ENCODE data around the gene LIPG.
"Not testable (repeated sequence)": the region's sequence is repeated elsewhere in the genome, so short reads cannot be mapped to it uniquely, and the experiment has no call there.

LIPG gene

DNA sequence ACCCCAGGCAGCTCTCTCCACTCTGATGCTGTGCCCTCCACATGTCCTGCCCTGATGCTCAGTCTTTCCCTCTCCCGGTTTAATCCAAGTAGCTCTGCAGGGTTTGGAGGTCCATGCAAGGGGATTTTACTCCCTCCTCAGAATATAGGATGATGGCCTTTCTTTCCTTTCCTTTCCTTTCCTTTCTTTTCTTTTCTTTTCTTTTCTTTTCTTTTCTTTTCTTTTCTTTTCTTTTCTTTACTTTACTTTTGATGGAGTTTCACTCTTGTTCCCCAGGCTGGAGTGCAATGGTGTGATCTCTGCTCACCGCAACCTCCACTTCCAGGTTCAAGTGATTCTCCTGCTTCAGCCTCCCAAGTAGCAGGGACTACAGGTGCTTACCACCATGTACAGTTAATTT, 17.7 kb downstream of the LIPG start:
- DNase-seq: not testable (repeated sequence)

GRCh38 chr18:49580279-49580678, 18.4 kb downstream of the LIPG start:
- no peak for DNase-seq

GRCh38 chr18:49581371-49581770, 19.5 kb downstream of the LIPG start:
- DNase-seq: no peak

GRCh38 chr18:49582579-49582978, 20.7 kb downstream of the LIPG start:
- no peak for DNase-seq

- DNase-seq: no peak
Measured at GRCh38 chr18:49584394-49584793, 22.5 kb downstream of the LIPG start.

DNA sequence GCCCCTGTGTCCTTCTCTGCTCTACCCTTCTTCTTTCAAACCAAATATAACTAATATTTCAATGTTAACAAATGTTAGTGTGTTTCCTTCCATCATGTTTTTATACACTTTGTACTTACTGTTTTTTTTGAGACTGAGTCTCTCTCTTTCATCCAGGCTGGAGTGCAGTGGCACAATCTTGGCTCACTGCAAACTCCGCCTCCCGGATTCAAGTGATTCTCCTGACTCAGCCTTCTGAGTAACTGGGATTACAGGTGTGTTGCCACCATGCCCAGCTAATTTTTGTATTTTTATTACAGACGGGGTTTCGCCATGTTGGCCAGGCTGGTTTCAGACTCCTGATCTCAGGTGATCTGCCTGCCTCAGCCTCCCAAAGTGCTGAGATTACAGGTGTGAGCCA, 23.1 kb downstream of the LIPG start:
- DNase-seq: not testable (repeated sequence)

GRCh38 chr18:49585781-49586663, 24.2 kb downstream of the LIPG start:
- no peak for DNase-seq

DNA sequence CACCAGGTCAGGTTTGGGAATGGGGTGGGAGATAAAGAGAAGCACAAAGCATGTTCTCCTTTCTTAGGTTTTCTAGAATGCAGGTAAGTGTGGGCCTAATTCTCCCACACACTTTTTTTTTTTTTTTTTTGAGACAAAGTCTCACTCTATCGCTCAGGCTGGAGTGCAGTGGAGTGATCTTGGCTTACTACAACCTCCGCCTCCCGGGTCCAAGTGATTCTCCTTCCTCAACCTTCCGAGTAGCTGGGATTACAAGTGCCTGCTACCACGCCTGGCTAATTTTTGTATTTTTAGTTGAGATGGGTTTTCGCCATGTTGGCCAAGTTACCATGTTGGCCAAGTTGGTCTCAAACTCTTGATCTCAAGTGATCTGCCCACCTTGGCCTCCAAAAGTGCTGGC, 26.3 kb downstream of the LIPG start:
- DNase-seq: no peak

DNA sequence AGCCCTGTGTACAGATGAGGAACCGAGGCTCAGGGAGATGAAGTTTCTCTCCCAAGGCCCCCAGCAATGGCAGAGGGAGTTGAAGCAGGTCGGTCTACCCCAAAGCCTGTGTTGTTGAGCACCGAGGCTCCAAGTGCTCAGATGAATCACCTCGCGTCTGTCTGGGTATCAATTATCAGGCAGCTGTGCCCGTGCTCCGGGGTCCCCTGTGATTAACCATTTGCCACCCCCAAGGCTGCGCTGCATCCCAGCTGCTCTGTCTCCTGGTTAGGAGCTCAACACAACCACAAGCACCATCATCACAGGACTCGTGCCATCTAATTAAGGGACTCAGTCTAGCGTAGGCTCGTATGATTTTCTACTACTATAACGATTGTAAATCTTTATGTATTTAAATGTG, 27.1 kb downstream of the LIPG start:
- no peak for DNase-seq

DNA sequence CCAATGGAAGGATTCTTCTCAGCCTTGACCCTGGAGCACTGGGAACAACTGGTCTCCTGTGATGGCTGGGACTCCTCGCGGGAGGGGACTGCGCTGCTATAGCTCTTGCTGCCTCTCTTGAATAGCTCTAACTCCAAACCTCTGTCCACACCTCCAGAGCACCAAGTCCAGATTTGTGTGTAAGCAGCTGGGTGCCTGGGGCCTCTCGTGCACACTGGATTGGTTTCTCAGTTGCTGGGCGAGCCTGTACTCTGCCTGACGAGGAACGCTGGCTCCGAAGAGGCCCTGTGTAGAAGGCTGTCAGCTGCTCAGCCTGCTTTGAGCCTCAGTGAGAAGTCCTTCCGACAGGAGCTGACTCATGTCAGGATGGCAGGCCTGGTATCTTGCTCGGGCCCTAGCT, 28.8 kb downstream of the LIPG start:
- DNase-seq: no peak

GRCh38 chr18:49591271-49591670, 29.4 kb downstream of the LIPG start:
- DNase-seq: no peak

DNA sequence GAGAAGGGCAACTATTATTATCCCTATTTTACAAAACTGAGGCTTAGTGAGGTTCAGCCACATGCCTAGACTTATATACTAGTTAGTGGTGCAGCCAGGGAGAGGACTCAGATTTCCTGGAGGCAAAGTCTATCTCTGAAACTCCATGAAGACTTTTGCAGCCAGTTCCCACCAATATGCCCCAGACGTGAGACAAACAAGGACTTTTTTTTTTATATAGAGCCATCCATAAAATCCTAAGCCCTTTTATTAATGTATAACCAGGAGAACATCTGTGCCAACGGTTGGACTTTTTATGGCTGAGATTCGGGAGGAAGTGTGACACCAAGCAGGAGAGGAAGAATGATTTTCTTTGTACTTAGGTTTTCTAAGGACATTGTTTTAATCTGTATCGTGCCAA, 29.9 kb downstream of the LIPG start:
- DNase-seq: no peak

DNA sequence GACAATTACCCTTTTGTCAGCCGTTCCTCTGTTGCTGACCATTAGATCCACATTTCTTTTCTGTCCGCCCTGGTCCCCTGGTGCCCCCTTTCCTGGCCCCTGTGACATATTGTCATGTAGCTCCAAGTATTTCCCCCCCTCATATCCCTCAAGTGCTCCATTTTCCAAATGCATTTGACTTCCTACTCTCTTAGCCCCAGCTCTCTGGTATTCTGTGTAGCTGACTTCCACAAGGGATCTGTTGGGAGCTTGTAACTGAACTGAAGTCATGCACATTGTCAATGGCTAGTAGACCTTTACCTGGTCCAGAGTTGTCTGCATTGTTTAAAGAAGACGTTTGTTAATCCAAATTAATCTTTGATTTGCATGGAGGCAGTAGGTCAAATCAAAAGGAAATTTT, 34.8 kb downstream of the LIPG start:
- no peak for DNase-seq

DNA sequence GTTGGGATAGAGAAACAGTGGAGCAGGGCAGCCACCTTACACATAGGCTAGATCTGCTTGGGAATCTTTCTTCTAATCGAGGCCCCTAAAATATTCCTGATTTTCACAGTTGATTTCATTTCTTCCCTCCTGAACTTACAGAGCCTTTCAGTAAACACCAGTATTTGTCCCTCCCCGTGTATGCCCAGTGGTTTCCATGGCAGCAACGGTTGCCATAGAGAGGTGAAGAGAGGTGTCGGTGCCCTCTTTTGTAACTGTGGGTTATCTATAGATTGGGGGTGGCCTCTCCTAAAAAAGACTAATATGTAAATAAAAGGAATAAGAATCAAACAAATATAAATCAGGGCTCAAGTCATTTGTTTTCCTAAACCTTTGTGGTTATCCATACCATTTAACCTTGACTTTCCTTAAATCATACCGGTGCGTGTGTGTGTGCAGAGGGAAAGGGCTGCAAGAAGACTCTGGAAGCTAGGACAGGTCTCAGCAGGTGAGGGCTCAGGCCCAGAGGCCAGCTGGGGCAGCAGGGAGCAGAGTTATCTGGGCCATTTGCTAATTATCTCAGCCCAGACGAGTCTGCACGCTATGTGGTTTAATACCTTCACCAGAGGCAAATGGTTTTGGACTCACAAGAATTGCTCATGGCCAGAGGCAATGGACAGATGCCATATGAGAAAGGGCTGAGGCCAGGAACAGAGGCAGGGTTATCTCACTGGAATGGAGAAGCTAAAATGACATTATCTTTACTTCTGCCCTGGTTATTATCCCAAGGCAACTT, 35.5 kb downstream of the LIPG start:
- no peak for DNase-seq

DNA sequence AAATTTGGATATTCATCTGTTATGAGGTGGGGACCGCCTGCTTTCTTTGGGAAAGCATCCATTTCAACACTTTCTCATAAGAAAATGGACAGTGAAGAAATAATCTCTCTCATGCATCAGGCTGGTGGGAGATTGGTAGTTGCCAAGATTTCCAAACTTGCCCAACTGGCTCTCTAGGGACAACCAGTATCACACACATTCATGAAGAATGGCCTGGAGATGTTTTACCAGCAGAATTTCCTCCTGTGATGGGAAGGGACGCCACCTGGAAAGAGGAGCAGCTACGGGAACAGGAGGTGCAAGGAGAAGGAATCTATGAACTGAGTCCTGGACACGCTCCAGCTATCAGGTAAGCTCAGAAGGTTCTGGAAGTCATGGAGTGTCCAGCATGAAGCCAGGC, 39.4 kb downstream of the LIPG start:
- DNase-seq: no peak

- DNase-seq: no peak
Measured at GRCh38 chr18:49608366-49609255, 46.8 kb downstream of the LIPG start.

- no peak for DNase-seq
Measured at GRCh38 chr18:49609256-49610021, 47.6 kb downstream of the LIPG start.

GRCh38 chr18:49610022-49610445, 48.2 kb downstream of the LIPG start:
- DNase-seq: no peak

- no peak for DNase-seq
Measured at GRCh38 chr18:49611316-49611715, 49.5 kb downstream of the LIPG start.

DNA sequence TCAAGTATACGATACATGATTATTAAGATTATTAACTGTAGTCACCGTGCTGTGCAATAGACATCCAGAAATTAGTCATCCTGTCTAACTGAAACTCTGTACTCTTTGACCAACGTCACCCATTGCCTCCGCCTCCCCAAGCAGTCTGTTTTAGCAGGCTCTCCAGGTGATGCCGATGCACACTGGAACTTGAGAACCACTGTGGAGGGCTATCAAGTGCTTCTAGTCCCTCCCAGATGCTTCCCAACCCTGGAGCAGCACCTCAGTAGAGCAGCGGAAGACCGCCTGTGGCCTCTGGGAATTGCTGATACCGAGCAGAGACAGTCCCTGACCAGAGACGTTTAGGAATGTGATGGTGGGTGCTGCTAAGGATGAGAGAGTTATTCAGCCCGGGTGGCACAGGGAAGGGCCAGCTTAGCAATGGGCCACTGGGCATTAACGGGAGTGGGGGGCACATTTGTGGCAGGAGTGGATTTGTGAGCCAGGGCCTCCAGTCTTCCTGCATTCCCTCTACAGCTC, 50.7 kb downstream of the LIPG start:
- no peak for DNase-seq

- no peak for DNase-seq
Measured at GRCh38 chr18:49613141-49613640, 51.3 kb downstream of the LIPG start.

GRCh38 chr18:49613641-49614151, 51.8 kb downstream of the LIPG start:
- no peak for DNase-seq
